H1 (cell line): ENCODE data around the gene AHDC1.

ENCODE experiments used
- CTCF ChIP-seq, 3 experiments: IDR thresholded peaks; 1 replicate in 2 of 3; 2 replicates in 1 of 3; pipeline versions ENCODE4 v1.5.1 to v1.6.1; 2011; ENCODE audit warnings: low read length in 3 of 3, mild to moderate bottlenecking in 3 of 3, inconsistent platforms in 2 of 3, low read depth in 1 of 3, moderate library complexity in 1 of 3; ENCODE audit not compliant: insufficient read depth in 1 of 3; ENCODE audit errors: control extremely low read depth in 1 of 3
- EP300 ChIP-seq, 2 experiments: IDR thresholded peaks; 1 replicate in 1 of 2; 2 replicates in 1 of 2; pipeline ENCODE4 v1.6.1; 2011 to 2012; ENCODE audit warnings: low read depth in 2 of 2, low read length in 2 of 2, mild to moderate bottlenecking in 2 of 2, borderline replicate concordance in 1 of 2, inconsistent platforms in 1 of 2, moderate library complexity in 1 of 2
- EZH2 ChIP-seq: fragments of 200-600 bp; sonication (generic); IDR thresholded peaks from 2 replicates; pipeline ENCODE4 v1.7.1; 2012; ENCODE audit warnings: low read depth, mild to moderate bottlenecking, moderate library complexity, low read length, inconsistent platforms; ENCODE audit not compliant: severe bottlenecking
- POLR2A ChIP-seq, 2 experiments: IDR thresholded peaks; 1 replicate in 1 of 2; 2 replicates in 1 of 2; pipeline ENCODE4 v1.6.1; 2011; ENCODE audit warnings: low read depth in 2 of 2, low read length in 2 of 2, mild to moderate bottlenecking in 2 of 2; ENCODE audit errors: control extremely low read depth in 1 of 2
- POLR2AphosphoS5 ChIP-seq: IDR thresholded peaks from 2 replicates; pipeline ENCODE4 v1.6.1; 2011; ENCODE audit warnings: low read depth, low read length
- RNF2 ChIP-seq: fragments of 200-900, 300-1000 bp; sonication (generic); IDR thresholded peaks from 2 replicates; pipeline ENCODE4 v1.7.1; 2016; ENCODE audit warnings: borderline replicate concordance, low read depth, mild to moderate bottlenecking, antibody characterized with exemption, low read length; ENCODE audit not compliant: poor library complexity, severe bottlenecking; ENCODE audit errors: missing control alignments
- SAP30 ChIP-seq: fragments of 300-600 bp; sonication (generic); IDR thresholded peaks from 2 replicates; pipeline ENCODE4 v1.7.1; 2012; ENCODE audit warnings: low read length, moderate library complexity, mild to moderate bottlenecking, inconsistent platforms; ENCODE audit not compliant: insufficient read depth, insufficient replicate concordance
- SIN3A ChIP-seq, 2 experiments: IDR thresholded peaks in 1 of 2; conservative IDR thresholded peaks in 1 of 2; 2 replicates each; pipeline ENCODE4 v1.6.1; 2011 to 2012; ENCODE audit warnings: low read length in 2 of 2, improper control_type of control experiment in 1 of 2, low read depth in 1 of 2, mild to moderate bottlenecking in 1 of 2
- SP1 ChIP-seq: IDR thresholded peaks from 2 replicates; pipeline ENCODE4 v1.6.1; 2011; ENCODE audit warnings: low read depth, low read length
- SUZ12 ChIP-seq: fragments of 200-600 bp; sonication (generic); IDR thresholded peaks from 2 replicates; pipeline ENCODE4 v1.6.1; 2012; ENCODE audit warnings: mild to moderate bottlenecking, inconsistent platforms, low read length, moderate library complexity, mixed read lengths
- TAF1 ChIP-seq: IDR thresholded peaks from 2 replicates; pipeline ENCODE4 v1.6.1; 2011; ENCODE audit warnings: mild to moderate bottlenecking, low read depth, low read length

- TF ChIP-seq SP1 (no peak), CTCF (IDR thresholded peaks at IDR 0.05; ENCODE audit: control extremely low read depth in 1 of 3, insufficient read depth in 1 of 3, low read depth in 1 of 3, low read length in 3 of 3) (no peak), TAF1 (no peak), POLR2A (IDR thresholded peaks at IDR 0.05; ENCODE audit: control extremely low read depth in 1 of 2, low read depth in 2 of 2, low read length in 2 of 2) (no peak), SAP30 (no peak), EZH2 (no peak), EP300 (IDR thresholded peaks at IDR 0.05; ENCODE audit: borderline replicate concordance in 1 of 2, low read depth in 2 of 2, low read length in 2 of 2) (no peak), RNF2 (no peak), SIN3A (conservative IDR thresholded peaks at IDR 0.05 in 1 of 2, IDR thresholded peaks at IDR 0.05 in 1 of 2; ENCODE audit: low read depth in 1 of 2, low read length in 2 of 2) (no peak), POLR2AphosphoS5 (no peak), SUZ12 (no peak)
Measured at GRCh38 chr1:27628712-27629111, 24.8 kb upstream of the AHDC1 start.
